ENCODE measurements around the gene R3HDML.
"Not testable (repeated sequence)": the region's sequence is repeated elsewhere in the genome, so short reads cannot be mapped to it uniquely, and the experiment has no call there.

The R3HDML gene

DNA sequence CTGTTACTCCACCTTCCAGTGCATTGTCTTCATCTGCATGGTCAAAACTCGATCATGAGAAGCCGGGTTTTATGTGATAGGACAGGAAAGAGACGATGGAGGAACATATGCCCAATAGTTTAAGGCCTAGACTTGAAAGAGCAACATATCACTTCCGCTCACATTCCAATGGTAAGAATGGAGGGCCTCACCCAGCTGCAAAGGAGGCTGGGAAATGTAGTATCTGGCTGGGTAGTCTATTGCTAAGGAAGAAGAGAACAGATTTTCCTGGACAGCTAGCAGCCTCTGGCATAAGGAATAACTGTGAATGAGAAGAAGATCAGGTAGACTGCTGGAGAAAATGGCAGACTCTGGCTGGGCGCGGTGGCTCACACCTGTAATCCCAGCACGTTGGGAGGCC is 45.1 kb upstream of the R3HDML start:
- H3K79me2 ChIP-seq (ENCODE audit: insufficient read depth, low read length): no peaks in the 10 kb centered on the region
- no peaks in the 10 kb centered on the region for H4K20me1 ChIP-seq (ENCODE audit: insufficient read depth, low read length)
- no peak overlapping the region for H3K27ac ChIP-seq (ENCODE audit: low read depth, low read length, poor library complexity, severe bottlenecking)
- H3K9ac ChIP-seq (ENCODE audit: low read length): no peak overlapping the region
- no peak overlapping the region for H2AFZ ChIP-seq (ENCODE audit: low read length)
- TF ChIP-seq EZH2 (IDR thresholded peaks at IDR 0.05; ENCODE audit: borderline replicate concordance, low read length): no peak
- no peak for TF ChIP-seq CTCF (IDR thresholded peaks at IDR 0.05; ENCODE audit: low read length)
- H3K36me3 ChIP-seq (ENCODE audit: insufficient read depth, low read length): no peaks in the 10 kb centered on the region
- H3K9me3 ChIP-seq (ENCODE audit: low read length): 0 out of 2 replicates have a peak, but pooled peaks cover 3% of the 10 kb centered on the region
- H3K27me3 ChIP-seq (ENCODE audit: insufficient read depth, low read length): no peaks in the 10 kb centered on the region
- H3K4me3 ChIP-seq (ENCODE audit: low read depth, low read length, poor library complexity, severe bottlenecking): no peak overlapping the region
- no peak overlapping the region for H3K4me2 ChIP-seq (ENCODE audit: low read length)
- H3K4me1 ChIP-seq (ENCODE audit: insufficient read depth, low read length, severe bottlenecking): no peaks in the 10 kb centered on the region
- H3F3A ChIP-seq (ENCODE audit: insufficient read depth, low read length): no peaks in the 10 kb centered on the region
- no peaks in the 10 kb centered on the region for H3K9me2 ChIP-seq (ENCODE audit: low read depth, low read length)

DNA sequence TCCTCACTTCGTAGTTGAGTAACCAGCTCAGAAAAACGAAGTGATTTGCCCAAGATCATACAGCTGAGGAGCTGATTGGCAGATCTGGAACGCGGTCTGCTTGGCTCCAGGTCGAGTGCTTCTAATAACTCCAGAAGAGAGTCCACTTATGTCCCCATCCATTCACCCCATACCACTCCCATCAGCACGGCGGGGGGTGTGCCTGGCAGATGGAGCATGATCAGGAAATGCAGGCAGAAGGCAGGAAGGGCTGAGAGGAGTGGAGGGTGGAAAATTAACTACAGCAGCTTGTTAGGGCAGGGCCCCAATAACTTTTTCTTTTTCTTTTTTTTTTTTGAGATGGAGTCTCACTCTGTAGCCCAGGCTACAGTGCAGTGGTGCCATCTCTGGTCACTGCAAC is 40.8 kb upstream of the R3HDML start:
- Histone ChIP-seq H2AFZ (ENCODE audit: low read length) (no peak overlapping the region), H3K9me2 (ENCODE audit: low read depth, low read length) (no peaks in the 10 kb centered on the region), H3K9me3 (ENCODE audit: low read length) (no peaks in the 10 kb centered on the region), H3K27ac (ENCODE audit: low read depth, low read length, poor library complexity, severe bottlenecking) (no peak overlapping the region), H3K9ac (ENCODE audit: low read length) (no peak overlapping the region), H3K4me3 (ENCODE audit: low read depth, low read length, poor library complexity, severe bottlenecking) (no peak overlapping the region), H3K79me2 (ENCODE audit: insufficient read depth, low read length) (no peaks in the 10 kb centered on the region), H3K36me3 (ENCODE audit: insufficient read depth, low read length) (no peaks in the 10 kb centered on the region), H3K4me1 (ENCODE audit: insufficient read depth, low read length, severe bottlenecking) (no peaks in the 10 kb centered on the region), H3K4me2 (ENCODE audit: low read length) (no peak overlapping the region), H3F3A (ENCODE audit: insufficient read depth, low read length) (no peaks in the 10 kb centered on the region), H3K27me3 (ENCODE audit: insufficient read depth, low read length) (no peaks in the 10 kb centered on the region), H4K20me1 (ENCODE audit: insufficient read depth, low read length) (no peaks in the 10 kb centered on the region)
- no peak for TF ChIP-seq EZH2 (IDR thresholded peaks at IDR 0.05; ENCODE audit: borderline replicate concordance, low read length)
- TF ChIP-seq CTCF (IDR thresholded peaks at IDR 0.05; ENCODE audit: low read length): no peak

DNA sequence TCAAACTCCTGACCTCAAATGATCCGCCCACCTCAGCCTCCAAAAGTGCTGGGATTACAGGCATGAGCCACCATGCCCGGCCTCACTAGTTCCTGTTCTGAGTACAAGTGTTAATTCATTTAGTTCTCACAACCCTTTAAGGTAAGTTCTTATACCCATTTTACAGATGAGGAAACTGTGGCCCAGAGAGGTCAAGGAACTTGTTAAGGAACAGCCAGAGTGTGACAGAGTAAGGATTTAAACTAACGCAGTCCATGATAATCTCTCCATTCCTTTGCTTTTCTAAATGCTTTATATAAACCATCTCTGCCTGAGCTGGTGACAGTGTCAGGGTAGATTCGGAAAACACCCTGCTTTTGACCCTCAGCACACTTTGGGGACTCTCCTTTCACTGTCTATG is 39.1 kb upstream of the R3HDML start:
- no peak overlapping the region for H3K9ac ChIP-seq (ENCODE audit: low read length)
- no peaks in the 10 kb centered on the region for H3K79me2 ChIP-seq (ENCODE audit: insufficient read depth, low read length)
- H3K27ac ChIP-seq (ENCODE audit: low read depth, low read length, poor library complexity, severe bottlenecking): no peak overlapping the region
- H2AFZ ChIP-seq (ENCODE audit: low read length): no peak overlapping the region
- no peaks in the 10 kb centered on the region; the same call in 1 of the 2 replicates for H3K36me3 ChIP-seq (ENCODE audit: insufficient read depth, low read length)
- no peak for TF ChIP-seq EZH2 (IDR thresholded peaks at IDR 0.05; ENCODE audit: borderline replicate concordance, low read length)
- no peak for TF ChIP-seq CTCF (IDR thresholded peaks at IDR 0.05; ENCODE audit: low read length)
- H3K4me2 ChIP-seq (ENCODE audit: low read length): no peak overlapping the region
- H4K20me1 ChIP-seq (ENCODE audit: insufficient read depth, low read length): no peaks in the 10 kb centered on the region
- no peaks in the 10 kb centered on the region for H3K27me3 ChIP-seq (ENCODE audit: insufficient read depth, low read length)
- H3F3A ChIP-seq (ENCODE audit: insufficient read depth, low read length): no peaks in the 10 kb centered on the region
- no peak overlapping the region for H3K4me3 ChIP-seq (ENCODE audit: low read depth, low read length, poor library complexity, severe bottlenecking)
- no peaks in the 10 kb centered on the region for H3K9me2 ChIP-seq (ENCODE audit: low read depth, low read length)
- no peaks in the 10 kb centered on the region for H3K9me3 ChIP-seq (ENCODE audit: low read length)
- no peaks in the 10 kb centered on the region for H3K4me1 ChIP-seq (ENCODE audit: insufficient read depth, low read length, severe bottlenecking)

DNA sequence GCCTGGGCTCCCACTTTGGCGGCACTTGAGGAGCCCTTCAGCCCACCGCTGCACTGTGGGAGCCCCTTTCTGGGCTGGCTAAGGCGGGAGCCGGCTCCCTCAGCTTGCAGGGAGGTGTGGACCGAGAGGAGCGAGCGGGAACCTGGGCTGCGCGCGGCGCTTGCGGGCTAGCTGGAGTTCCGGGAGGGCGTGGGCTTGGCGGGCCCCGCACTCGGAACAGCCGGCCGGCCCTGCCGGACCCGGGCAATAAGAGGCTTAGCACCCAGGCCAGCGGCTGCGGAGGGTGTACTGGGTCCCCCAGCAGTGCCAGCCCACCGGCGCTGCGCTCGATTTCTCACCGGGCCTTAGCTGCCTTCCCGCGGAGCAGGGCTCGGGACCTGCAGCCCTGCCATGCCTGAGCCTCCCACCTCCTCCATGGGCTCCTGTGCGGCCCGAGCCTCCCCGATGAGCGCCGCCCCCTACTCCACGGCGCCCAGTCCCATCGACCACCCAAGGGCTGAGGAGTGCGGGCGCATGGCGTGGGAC is 37.8 kb upstream of the R3HDML start:
- H3K9me2 ChIP-seq (ENCODE audit: low read depth, low read length); H3K4me1 ChIP-seq (ENCODE audit: insufficient read depth, low read length, severe bottlenecking); H3F3A ChIP-seq (ENCODE audit: insufficient read depth, low read length); H3K4me3 ChIP-seq (ENCODE audit: low read depth, low read length, poor library complexity, severe bottlenecking); H3K36me3 ChIP-seq (ENCODE audit: insufficient read depth, low read length); H4K20me1 ChIP-seq (ENCODE audit: insufficient read depth, low read length); H3K27ac ChIP-seq (ENCODE audit: low read depth, low read length, poor library complexity, severe bottlenecking); H3K79me2 ChIP-seq (ENCODE audit: insufficient read depth, low read length); H3K27me3 ChIP-seq (ENCODE audit: insufficient read depth, low read length); H3K4me2 ChIP-seq (ENCODE audit: low read length); H3K9ac ChIP-seq (ENCODE audit: low read length); H3K9me3 ChIP-seq (ENCODE audit: low read length); H2AFZ ChIP-seq (ENCODE audit: low read length): not testable (repeated sequence)
